Stimulated activated naive CD4-positive, alpha-beta T cell treated with Interleukin-2 at 50 U/mL for 16 hours (primary cell): ENCODE data around the gene THAP11.
"Not testable (repeated sequence)": the region's sequence is repeated elsewhere in the genome, so short reads cannot be mapped to it uniquely, and the experiment has no call there.

Source experiments
- DNase-seq: peaks from one replicate; lab custom pipeline; 2025; lab: John Stamatoyannopoulos, UW

THAP11 gene

GRCh38 chr16:67862623-67863583 lies 20.8 kb downstream of the THAP11 start:
- DNase-seq: no peak

GRCh38 chr16:67864044-67864443 lies 21.9 kb downstream of the THAP11 start:
- not testable (repeated sequence) for DNase-seq

- DNase-seq: no peak
These were observed 22.5 kb downstream of the THAP11 start for GRCh38 chr16:67864594-67864993.

- no peak for DNase-seq
These were observed 23.2 kb downstream of the THAP11 start for GRCh38 chr16:67865318-67865717.

- DNase-seq: no peak
These were observed 26.2 kb downstream of the THAP11 start for GRCh38 chr16:67868290-67868689.

DNA sequence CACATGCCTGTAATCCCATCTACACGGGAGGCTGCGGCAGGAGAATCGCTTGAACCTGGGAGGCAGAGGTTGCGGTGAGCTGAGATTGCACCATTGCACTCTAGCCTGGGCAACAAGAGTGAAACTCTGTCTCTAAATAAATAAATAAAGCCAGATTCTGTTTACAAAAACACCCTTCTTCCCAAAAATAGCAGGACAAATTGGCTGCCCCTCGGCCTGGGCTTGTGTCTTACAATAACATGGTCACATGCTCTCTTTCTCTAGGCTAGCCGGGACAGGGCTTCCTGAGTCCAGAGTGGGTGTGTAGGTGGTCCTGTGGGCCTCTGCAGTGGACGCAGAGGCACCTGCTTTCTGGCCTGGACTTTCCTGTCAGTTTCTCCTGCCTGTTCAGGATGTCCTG lies 27.5 kb downstream of the THAP11 start:
- no peak for DNase-seq

GRCh38 chr16:67871256-67871655 lies 29.1 kb downstream of the THAP11 start:
- no peak for DNase-seq

DNA sequence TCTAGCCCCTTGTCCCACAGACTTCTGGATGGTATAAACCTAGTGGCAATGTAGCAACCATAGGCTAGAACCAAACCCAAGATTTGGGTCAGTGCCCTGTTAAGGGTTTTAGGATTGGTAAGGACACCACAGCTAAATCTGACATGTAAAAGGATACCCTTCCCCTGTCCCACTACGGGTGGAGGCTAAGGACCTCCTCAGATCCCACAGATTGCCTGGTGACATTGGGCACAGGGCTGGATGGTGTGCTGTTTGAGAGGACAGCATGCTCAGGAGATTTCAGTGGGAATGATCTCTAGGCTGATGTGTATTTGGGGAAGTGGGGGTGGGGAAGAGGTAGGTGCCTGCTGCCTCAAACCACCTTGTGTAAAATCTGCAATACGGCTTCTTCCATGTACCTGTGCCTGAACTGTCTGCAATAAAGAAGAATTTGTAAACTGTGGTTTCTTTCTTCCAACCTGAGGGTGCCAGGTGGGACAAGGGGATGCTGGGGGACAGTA lies 30.1 kb downstream of the THAP11 start:
- DNase-seq: no peak

- DNase-seq: peak; percentile 85
These were observed 30.7 kb downstream of the THAP11 start, which contains the start of gene EDC4 for GRCh38 chr16:67872631-67873434. Gene EDC4 (plus strand): TSS chr16:67873052. CDS start chr16:67873262, 210 bp downstream.

- DNase-seq: no peak
These were observed 31.6 kb downstream of the THAP11 start for GRCh38 chr16:67873435-67874370.

DNA sequence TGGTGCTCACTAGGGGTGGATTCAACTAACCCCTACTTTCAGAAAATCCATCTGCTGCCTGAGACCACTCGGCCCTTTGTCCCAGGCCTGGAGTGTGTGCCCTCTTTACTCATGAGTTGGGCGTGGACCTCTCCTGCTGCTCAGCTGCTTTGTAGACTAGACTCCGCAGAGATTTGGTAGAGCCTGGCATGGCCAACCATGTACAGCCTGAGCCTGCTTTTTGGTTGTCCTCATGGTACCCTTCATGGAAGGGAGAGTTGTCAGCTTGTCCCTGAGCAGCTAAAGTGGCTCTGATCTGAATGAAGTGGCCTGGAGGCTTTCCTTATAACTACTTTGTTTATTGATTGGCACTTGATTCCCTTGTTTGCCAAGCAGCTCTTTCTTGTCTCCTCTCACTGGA lies 32.3 kb downstream of the THAP11 start:
- no peak for DNase-seq

- DNase-seq: no peak
These were observed 34.9 kb downstream of the THAP11 start for GRCh38 chr16:67877064-67877463.

- no peak for DNase-seq
These were observed 36.1 kb downstream of the THAP11 start for GRCh38 chr16:67878232-67878631.

GRCh38 chr16:67878846-67879245 lies 36.7 kb downstream of the THAP11 start:
- no peak for DNase-seq

DNA sequence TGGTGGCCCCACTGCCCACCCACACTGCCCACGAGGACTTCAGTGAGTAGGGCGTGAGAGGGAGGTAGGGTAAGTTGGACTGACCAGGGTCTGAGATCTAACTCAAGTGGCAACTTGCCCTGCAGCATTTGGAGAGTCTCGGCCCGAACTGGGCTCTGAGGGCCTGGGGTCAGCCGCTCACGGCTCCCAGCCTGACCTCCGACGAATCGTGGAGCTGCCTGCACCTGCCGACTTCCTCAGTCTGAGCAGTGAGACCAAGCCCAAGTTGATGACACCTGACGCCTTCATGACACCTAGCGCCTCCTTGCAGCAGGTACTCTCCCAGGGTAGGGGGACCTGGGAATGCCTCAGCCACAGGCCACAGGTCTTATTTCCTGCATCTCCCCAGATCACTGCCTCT lies 37.3 kb downstream of the THAP11 start:
- no peak for DNase-seq

- no peak for DNase-seq
These were observed 37.8 kb downstream of the THAP11 start for GRCh38 chr16:67879936-67880335.

DNA sequence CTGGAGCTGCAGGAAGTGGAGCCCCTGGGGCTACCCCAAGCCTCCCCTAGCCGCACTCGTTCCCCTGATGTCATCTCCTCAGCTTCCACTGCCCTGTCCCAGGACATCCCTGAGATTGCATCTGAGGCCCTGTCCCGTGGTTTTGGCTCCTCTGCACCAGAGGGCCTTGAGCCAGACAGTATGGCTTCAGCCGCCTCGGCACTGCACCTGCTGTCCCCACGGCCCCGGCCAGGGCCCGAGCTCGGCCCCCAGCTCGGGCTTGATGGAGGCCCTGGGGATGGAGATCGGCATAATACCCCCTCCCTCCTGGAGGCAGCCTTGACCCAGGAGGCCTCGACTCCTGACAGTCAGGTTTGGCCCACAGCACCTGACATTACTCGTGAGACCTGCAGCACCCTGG lies 38.5 kb downstream of the THAP11 start:
- no peak for DNase-seq

- no peak for DNase-seq
These were observed 39.6 kb downstream of the THAP11 start for GRCh38 chr16:67881621-67882161.

GRCh38 chr16:67882374-67883145 lies 40.4 kb downstream of the THAP11 start:
- no peak for DNase-seq

- DNase-seq: no peak
These were observed 41.2 kb downstream of the THAP11 start for GRCh38 chr16:67883146-67883871.
